ENCODE data around the gene CRY2.

- TF ChIP-seq, protein P1, sequence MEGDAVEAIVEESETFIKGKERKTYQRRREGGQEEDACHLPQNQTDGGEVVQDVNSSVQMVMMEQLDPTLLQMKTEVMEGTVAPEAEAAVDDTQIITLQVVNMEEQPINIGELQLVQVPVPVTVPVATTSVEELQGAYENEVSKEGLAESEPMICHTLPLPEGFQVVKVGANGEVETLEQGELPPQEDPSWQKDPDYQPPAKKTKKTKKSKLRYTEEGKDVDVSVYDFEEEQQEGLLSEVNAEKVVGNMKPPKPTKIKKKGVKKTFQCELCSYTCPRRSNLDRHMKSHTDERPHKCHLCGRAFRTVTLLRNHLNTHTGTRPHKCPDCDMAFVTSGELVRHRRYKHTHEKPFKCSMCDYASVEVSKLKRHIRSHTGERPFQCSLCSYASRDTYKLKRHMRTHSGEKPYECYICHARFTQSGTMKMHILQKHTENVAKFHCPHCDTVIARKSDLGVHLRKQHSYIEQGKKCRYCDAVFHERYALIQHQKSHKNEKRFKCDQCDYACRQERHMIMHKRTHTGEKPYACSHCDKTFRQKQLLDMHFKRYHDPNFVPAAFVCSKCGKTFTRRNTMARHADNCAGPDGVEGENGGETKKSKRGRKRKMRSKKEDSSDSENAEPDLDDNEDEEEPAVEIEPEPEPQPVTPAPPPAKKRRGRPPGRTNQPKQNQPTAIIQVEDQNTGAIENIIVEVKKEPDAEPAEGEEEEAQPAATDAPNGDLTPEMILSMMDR (IDR thresholded peaks at IDR 0.05 in 4 of 5, conservative IDR thresholded peaks at IDR 0.05 in 1 of 5), result no peak
- TF ChIP-seq POLR2A (IDR thresholded peaks at IDR 0.05), result no peak
Observed at GRCh38 chr11:45924036-45924915, 77.0 kb downstream of the CRY2 start.

Data from gastrocnemius medialis (tissue), 4 donors.